GM21529 (cell line): ENCODE data around the gene ARL5C.
A peak's percentile ranks its signal among the peaks of the same experiment; 100 is the strongest.
"Not testable (repeated sequence)": the region's sequence is repeated elsewhere in the genome, so short reads cannot be mapped to it uniquely, and the experiment has no call there.

ENCODE experiments used
- ATAC-seq: cut with Tn5 transposase; IDR thresholded peaks from one replicate; pipeline ENCODE4 v1.9.1; 2021; ENCODE audit not compliant: unreplicated experiment

ARL5C gene

DNA sequence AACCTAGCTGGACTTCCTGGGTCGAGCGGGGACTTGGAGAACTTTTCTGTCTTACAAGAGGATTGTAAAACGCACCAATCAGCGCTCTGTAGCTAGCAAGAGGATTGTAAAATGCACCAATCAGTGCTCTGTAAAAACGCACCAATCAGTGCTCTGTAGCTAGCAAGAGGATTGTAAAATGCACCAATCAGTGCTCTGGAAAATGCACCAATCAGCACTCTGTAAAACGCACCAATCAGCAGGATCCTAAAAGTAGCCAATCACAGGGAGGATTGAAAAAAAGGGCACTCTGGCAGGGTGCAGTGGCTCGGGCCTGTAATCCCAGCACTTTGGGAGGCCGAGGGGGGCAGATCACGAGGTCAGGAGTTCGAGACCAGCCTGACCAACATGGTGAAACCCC is 2.5 kb upstream of the ARL5C start:
- ATAC-seq: not testable (repeated sequence)

DNA sequence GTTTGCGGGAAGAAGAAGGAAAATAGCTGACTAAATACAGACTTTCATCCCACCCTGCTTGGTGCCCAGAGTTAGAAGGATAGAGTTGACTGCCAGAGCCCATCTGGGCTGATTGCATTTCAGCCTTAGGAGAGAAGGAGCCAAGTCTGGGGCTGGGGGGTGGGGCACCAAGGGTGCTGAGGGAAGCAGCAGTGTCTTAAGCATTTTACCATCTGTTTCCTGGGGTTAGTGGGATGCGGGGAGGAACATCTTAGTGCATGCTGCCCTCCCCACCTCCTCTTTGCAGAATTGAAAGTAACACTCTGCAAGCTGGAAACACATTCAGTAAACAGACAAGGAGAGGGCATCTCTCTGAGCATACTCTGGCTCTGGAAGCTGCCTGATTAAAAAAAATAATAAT is 1.5 kb upstream of the ARL5C start:
- ATAC-seq: no peak

DNA sequence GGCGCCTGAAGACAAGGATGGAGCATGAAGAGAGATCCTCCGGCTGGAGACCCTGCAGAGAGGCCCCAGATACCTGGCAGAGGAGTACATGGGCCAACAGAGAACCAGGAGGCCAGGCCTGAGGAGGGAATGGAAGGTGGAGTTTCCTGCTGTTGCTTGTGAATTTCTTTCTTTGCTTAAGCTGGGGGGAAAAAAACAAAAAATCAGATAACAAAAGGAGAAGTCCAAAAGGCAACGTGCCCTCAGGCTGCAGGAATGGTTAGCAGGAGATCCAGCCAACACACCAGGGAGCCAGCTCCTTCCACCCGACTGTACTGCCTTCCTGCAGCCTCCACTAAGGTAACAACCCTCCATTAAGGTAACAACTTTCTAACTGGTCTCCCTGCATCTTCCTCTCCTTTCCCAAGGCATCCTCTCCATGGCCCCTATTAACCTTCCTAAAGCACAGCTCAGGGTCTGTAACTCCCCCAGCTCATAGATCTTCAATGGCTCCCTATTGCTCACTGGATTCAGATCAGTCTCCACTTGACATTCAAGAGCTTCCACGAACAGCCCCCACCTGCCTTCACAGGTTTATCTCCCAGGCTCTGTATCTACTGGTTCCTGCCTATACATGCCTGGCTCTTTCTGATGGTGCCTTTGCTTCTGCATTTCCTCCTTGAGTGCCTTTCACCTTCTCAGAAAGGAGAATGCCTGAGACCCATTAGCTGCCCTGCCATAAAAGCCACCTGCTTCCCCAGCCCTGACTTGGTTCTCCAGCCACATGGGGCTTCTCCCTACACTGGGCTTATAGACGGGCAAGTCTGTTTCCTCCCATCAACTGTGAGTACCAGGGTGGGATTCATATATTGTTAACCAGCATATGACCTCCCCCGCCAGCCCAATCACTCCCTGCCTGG is 725 bp upstream of the ARL5C start:
- ATAC-seq: no peak

DNA sequence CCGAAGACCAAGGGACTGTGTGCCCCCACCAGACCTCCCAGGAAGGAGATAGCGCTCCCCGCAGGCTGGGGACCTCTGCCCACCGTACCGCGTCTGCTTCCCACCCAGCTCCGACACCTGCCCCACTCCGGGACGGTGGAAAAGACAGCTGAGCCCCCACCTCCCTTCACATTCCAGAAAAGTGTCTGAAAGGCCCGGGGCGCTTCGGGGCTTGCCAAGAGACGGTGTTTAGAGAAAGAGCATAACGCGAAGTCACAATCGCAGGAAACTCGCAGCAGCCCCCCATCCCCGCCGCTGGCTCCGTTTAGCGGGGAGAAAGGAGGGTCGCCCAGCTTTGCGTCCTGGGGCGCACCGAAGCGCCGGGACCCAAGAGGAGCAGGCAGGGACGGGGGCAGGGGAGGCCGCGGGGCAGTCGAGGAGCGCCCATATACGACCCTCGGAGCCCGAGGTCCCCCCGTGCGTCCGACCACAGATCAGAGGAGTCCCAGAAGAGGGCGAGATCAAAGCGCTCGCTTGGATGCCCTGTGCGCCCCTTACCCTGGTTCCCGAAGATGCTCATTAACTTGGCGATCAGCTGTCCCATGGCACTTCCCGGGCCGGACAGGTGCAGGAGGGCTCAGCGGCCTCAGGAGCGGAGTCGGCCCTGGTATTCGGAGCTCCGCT is 652 bp downstream of the ARL5C start:
- ATAC-seq: peak; percentile 9

DNA sequence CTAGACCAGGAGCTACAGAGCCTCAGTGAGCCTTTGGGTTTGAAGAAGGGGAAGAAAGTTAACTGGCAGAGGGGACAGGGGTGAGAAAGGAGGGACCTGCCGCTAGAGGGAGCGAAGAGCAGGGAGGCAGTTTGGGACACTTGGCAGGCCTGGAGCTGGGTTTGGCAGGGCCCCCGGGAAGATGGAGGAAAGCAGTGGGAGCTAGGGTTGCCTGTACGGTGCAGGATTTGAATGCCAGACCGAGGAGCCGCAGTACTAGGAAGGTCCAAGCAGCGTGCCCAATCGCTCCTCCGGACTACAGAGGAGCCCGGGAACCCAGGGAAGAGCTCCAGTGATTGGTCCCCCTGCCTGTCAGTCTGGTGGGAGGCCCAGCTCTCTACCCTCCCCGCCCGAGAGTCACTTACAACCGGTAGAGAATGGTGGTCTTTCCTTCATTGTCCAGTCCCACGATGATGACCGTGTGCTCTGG is 1.3 kb downstream of the ARL5C start:
- ATAC-seq: peak; percentile 85

DNA sequence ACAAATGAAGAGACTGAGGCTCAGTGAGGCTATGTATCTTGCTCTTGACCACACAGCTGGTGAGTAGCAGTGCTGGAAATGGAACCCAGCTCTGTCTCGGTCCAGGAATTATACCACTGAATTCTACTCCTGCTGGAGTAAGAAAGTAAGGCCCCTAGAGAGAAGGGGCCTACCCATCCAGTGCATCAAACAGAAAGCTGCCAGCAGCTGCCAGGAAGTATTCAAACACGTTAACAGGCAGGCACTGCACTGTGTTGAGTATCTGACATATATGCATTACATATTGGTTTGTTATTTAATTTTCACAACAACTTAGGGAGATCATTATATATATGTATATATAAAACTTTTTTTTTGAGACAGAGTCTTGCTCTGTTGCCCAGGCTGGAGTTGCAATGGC is 4.0 kb downstream of the ARL5C start:
- ATAC-seq: no peak

DNA sequence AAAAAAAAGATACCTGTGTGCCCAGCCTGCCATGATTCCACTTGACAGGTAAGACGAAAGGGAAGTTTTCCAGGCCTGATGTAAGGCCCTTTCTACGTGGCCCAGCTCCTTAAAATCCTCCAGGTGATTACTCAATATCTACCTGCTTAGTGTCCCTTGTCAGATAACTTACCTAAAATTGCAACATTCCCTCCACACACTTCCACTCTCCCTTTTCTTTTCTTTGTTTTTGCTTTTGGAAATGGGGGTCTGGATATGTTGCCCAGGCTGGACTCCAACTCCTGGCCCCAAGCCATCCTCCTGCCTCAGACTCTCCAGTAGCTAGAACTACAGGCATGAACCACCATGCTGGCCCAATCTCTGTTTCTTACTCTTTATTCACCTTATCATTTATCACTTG is 7.3 kb downstream of the ARL5C start:
- no peak for ATAC-seq

DNA sequence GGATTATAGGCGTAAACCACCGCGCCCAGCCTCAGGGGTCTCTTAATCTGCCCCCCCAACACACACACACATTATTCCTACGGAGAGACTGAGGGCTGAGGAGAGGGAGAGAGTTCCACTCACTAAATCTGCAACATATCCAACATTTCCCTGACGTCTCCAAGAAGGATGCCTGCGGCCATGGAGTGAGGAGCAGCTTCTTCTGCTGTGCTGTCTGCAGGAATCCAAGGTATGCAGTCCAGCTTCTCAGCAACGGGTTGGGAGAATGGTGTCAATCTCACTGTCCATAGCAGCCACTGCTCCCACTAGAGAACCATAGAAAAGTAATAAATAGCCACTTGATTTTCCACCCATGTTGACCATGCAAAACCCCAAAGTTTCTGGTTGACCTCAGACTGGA is 9.5 kb downstream of the ARL5C start:
- ATAC-seq: no peak

DNA sequence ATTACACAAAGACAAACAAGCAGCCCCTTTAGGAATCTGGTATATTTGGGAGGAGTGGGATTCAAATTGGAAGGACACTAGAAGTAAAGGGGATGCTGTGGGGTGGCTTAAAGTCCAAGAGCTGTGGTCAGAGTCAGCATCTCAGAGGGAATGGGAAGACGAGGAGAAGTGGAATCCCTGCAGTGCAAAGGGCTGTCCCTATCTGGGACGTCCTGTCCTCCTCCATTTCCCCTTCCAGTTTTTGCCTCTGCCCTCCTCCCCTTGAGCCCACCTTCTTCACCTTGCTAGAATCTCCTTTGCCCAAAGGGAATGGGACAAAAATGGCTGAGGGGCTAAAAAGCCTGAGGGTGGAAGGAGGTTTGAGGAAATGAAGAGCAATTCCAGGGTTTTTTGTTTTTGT is 10.3 kb downstream of the ARL5C start:
- no peak for ATAC-seq

DNA sequence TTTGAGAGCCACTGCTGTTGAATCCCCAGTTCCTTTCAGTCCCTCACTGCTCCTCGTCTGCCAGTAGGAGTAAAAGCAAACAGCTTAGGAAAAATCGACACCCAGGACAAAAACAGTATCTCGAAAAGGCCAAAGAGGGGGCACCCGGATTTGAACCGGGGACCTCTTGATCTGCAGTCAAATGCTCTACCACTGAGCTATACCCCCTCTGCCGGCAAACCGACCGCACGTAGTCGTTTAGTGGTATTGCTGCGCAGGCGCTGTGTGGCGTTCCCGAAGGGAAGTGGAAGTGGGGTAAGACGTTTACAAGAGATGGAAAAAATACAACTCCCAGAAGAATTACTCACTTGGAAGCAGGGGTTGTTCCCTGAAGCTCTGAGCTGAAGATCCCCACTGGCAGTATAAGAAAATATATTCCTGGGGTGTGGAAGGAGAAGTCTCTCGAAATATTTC is 12.3 kb downstream of the ARL5C start:
- ATAC-seq: peak; percentile 55

DNA sequence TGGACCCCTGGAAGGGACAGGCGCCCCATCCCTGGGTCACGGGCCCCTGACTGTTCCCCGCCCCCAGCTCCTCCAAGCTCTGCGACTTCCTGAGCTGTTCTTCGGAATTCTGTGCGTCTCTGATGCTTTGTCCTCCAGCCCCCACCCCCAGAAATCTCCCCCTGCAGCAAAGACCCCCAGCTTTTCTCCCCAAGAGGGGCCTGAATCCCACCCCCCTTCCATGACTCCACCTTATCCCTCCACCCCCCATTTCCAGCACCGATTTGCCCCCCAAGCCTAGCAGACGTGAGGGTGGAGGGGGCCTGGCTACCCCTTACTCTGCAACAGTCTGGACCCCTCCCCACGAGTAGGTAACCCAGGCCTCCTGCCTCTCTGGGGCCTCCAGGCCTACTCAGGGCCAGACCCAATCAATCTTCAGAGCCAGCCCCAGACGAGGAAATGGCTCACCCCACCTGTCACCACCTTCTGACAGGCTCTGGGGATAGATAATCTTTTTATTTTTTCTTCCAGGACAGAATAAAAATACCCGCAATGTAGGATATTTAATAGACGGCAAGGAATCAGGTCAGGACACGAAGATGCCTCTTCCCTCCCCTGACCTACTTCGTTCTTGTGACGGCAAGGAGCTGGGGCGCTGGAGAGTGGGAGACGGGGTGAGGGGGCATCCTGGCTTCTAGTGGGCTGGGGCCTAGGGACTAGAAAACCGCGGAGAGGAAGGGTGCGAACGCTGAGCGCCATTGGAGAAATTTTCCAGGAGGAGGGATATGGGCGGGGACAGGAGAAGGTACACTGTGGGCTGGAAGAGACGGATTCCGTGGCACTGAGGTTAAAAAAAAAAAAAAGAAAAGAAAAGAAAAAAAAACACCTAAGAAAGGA is 13.8 kb downstream of the ARL5C start:
- no peak for ATAC-seq

DNA sequence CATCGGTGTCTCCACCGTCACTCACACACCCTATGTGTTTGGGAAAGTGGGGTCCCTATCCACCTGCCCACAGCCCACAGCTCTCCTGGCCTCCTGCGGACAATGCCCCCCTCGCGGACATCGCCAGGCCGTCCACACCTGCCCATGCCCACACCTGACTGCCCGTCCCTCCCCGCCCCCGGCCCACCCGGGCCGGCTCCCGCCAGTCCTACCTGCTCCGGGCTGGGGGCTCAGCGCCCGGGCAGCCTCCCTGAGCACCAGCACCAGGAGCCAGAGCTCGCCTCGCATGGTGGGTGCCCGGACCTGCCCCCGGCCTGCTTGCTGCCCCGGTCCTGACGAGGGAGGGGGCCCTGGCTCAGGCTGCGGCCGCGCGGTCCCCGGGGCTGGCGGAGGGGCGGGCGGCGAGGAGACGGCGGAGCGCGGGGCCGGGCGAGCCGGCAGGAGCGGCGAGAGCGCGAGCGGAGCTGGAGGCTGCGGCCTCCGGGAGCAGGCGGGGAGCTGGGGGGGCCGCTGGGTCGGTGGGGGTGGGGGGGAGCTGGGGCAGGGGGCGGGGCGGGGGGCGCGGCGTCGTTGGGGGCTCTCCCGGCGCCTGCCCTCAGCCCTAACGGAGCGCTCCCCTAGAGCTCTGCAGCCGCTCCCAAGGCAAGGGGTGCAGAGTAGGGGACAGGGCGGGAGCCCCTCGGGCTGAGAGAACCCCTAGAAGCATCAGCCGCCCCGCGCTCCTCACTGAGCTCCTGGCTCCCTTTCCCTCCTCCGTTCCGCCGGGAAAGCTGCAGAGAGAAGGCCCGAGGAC is 14.6 kb downstream of the ARL5C start, which contains the start of gene PLXDC1:
Gene PLXDC1, minus strand, starts transcription at position 488 of the 793 bp plus-strand sequence. Its CDS starts 200 bp downstream, at position 288.
- no peak for ATAC-seq

DNA sequence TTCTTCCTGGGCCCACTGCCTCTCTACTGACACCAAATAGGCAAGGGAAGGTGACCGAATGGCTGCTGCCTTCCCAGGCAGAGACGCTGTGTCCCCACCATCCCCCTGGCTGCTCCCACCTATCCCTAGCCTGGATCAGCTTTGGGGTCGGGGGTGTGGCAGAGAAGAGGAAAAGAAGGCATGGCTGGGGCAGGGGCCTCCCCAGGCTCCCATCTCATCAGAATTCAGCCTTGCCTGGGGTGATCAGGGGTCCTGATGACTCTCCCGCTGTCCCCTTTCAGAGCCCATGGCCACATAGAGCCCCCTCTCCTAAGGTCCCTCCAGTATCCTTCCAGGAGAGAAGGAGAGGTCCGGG is 15.2 kb downstream of the ARL5C start:
- no peak for ATAC-seq

DNA sequence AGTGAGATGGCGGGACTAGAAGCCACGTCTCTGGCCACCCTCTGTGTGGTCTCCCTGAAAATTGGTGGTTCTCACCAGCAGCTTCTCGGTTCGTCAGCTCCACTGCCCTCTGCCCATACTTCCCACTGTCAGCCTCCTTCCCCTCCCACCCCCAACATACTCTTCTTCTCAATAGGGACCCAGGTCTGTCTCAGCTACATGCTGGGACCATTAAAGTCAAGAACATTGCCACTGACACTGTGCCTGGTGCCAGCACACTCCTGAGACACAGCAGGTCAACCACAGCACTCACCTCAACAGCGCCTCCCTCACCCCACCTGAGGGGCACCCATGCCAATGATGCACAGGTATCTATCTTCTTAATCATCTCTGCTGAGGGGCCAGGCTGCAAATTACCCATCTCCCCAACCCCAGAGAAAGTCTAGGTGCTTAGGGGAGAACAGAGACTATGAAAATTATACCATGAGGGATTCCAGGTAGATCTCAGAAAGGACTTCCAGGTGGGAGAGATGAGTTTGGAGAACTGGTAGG is 15.8 kb downstream of the ARL5C start:
- no peak for ATAC-seq

DNA sequence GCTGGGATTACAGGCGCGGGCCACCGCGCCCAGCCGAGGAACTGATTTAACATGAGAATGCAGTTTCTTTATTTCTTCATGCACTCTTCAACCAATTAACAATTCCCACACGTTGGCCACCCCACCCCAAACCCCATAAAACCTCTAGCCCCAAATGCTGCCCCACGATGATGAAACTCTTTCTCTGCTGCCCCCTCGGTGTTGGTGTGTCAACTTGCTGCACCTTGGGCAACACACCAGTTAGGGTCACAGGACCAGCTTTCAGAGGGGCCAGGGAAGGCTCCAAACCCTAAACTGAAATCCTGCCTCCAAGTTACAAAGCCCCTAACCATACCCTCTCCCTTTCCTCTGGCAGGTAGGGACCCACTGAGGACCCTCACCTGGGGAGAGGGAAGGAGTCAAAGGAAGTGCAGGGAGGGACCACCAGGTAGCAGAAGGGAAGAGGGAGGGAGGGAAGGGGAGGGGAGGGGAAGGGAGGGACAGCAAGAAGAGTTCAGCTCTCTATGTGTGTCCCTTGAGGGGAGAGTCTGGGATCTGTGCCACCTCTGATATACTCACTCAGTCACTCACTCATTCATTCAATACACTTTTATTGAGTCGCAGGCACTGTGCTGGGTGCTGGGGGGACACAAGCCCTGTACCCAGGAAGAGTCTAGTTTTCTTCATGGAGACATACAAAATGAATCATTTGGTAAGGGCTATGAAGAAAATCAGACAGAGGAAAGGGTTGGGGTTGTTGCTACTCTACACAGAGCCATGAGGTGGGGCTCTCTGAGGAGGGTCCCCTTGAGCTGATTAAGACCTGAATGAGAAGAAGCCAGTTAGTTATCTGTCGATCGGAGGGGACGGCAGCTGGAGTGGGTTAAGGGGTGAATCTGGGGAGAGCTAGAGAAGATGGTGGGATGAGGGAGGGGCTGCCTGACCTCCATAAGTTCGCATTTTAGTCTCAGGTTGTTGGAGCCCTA is 18.5 kb downstream of the ARL5C start:
- ATAC-seq: no peak

DNA sequence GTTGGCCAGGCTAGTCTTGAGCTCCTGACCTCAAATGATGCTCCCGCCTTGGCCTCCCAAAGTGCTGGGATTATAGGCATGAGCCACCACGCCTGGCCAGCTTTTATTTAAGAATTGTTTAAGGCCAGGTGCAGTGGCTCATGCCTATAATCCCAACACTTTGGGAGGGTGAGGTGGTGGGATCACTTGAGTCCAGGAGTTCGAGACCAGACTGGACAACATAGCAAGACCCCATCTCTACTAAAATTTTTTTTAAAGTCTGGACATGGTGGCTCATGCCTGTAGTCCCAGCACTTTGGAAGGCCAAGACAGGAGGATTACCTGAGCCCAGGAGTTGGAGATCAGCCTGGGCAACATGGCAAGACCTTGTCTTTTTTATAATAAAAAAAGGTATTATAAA is 19.7 kb downstream of the ARL5C start:
- ATAC-seq: no peak

DNA sequence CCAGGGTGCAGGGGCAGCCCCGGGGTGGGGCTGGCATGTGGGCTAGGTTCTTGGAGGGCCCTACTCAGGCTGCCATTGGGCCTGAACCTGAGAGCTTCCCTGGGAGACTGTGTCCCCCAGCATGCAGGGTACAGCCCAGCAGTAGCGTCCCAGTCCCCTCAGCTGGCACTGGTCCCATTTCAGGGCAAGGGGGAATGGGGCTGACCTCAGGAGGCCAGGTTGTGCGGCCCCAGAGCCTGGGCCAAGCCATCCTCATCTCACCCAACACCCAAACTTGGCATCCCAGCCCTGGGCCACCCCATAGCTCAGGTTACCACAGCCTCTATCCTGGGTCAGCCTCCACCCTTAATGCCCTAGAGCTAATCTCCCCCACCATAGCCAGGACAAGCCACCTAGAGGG is 20.8 kb downstream of the ARL5C start:
- no peak for ATAC-seq

DNA sequence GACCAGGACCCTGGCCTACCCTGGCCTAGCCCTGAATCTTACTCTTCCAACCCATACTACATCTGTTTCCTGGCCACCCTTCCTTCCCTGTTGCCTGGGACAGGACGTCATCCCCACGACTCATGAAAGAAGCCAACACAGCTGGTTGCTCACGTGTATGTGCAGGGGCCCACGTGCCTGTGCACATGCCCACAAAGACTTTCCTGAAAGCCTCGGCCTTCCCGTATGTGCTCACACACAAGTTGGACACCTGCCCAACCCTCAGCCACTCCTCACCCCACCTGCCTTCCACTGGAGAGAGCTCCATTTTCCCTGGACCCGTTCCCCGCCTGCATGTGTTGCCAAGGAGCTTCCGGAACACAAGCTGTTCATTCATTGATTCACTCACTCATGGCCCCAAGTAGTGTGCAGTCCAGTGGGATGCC is 21.5 kb downstream of the ARL5C start:
- no peak for ATAC-seq

DNA sequence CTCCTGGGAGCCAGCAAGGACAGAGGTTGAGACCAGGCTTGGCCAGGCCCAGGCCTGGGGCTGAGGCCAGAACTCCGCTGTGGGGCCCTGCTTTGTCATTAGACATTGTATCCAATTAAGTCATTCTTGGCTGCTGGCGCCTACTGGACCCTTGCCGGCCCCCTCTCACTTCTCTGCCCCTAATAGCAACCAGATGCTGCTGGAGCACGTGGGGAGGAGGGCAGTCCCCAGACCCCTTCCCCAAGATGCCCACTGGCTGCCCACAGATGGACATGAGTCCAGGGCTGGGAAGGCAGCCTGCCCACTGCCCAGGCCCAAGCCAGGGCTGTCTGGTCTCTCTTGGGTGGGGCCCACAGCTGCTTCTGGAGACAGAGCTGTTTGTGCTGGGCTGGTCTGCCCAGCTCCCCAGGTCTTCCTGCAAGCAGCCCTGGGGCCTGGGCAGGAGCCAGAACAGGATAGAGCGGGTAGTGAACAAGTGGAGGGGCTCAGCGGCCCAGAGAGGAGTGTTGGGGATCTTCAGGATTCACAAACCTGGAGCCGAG is 22.3 kb downstream of the ARL5C start:
- ATAC-seq: no peak
